Panc1 (cell line): ENCODE measurements around the gene USH1C. TPM values are rescaled to one million over a fixed set of nuclear protein-coding genes. Genes with fewer than 3 reads are reported as not detected.

Source experiments
- ATAC-seq: fragments of 200-7000 bp; cut with Tn5 transposase; 2 replicates; pipeline ENCODE4 v1.9.1; 2020; ENCODE audit warnings: mild to moderate bottlenecking, moderate library complexity
- BruUV-seq: library from RNA; stranded (reverse); fragments of 400-500 nt; replicated peaks from 2 replicates; lab custom pipeline; 2021; lab: Mats Ljungman, UMichigan
- CTCF ChIA-PET: fragments of 300-600 bp; sonication (Branson Sonifier 250); formaldehyde crosslinking; loops from one replicate; lab custom pipeline; 2022; ENCODE audit warnings: antibody characterized with exemption; lab: Charles Lee
- POLR2A ChIA-PET: fragments of 300-600 bp; sonication (Branson Sonifier 250); formaldehyde crosslinking; loops from one replicate; lab custom pipeline; 2022; ENCODE audit warnings: antibody characterized with exemption; lab: Charles Lee
- DNase-seq: peaks from one replicate; pipeline ENCODE4 v3.0.0-alpha.2; 2010; ENCODE audit warnings: low read depth, low spot score
- H3K27ac ChIP-seq: 2 replicates; pipeline ENCODE4 v1.5.1; 2011; ENCODE audit warnings: mild to moderate bottlenecking, low read length, inconsistent platforms
- H3K27me3 ChIP-seq: fragments of 200-500 bp; sonication (Bioruptor generic); 2 replicates; pipeline ENCODE4 v1.6.0; 2014; ENCODE audit warnings: low read length, inconsistent platforms; ENCODE audit not compliant: control insufficient read depth, insufficient read depth
- H3K36me3 ChIP-seq: fragments of 200-500 bp; sonication (Bioruptor generic); 2 replicates; pipeline ENCODE4 v1.5.1; 2014; ENCODE audit warnings: inconsistent platforms, mild to moderate bottlenecking, low read length, moderate library complexity; ENCODE audit not compliant: control insufficient read depth, insufficient read depth
- H3K4me1 ChIP-seq: 2 replicates; pipeline ENCODE4 v1.5.1; 2011; ENCODE audit warnings: inconsistent platforms, mild to moderate bottlenecking, low read length, moderate library complexity; ENCODE audit not compliant: control insufficient read depth, insufficient read depth
- H3K4me3 ChIP-seq, 2 experiments: 2 replicates each; pipeline ENCODE4 v1.5.1; 2011 to 2012; ENCODE audit warnings: low read depth in 2 of 2, low read length in 2 of 2, mild to moderate bottlenecking in 2 of 2, inconsistent platforms in 1 of 2, moderate library complexity in 1 of 2
- H3K9me3 ChIP-seq: fragments of 200-500 bp; sonication (Bioruptor generic); 2 replicates; pipeline ENCODE4 v1.5.1; 2014; ENCODE audit warnings: low read depth, mild to moderate bottlenecking, inconsistent platforms, low read length, moderate library complexity; ENCODE audit not compliant: control insufficient read depth, insufficient read depth
- CTCF ChIP-seq: fragments of 450-650 bp; IDR thresholded peaks from 2 replicates; pipeline ENCODE4 v1.5.1; 2017; ENCODE audit warnings: mild to moderate bottlenecking
- POLR2AphosphoS5 ChIP-seq: IDR thresholded peaks from 2 replicates; pipeline ENCODE4 v1.6.1; 2012; ENCODE audit warnings: mild to moderate bottlenecking, low read depth, low read length, moderate library complexity
- REST ChIP-seq, 2 experiments: IDR thresholded peaks; 2 replicates each; pipeline ENCODE4 v1.6.1; 2011 to 2012; ENCODE audit warnings: low read depth in 2 of 2, control low read depth in 1 of 2, low read length in 1 of 2, mild to moderate bottlenecking in 1 of 2, moderate library complexity in 1 of 2; ENCODE audit not compliant: insufficient read depth in 1 of 2
- SIN3A ChIP-seq: IDR thresholded peaks from 2 replicates; pipeline ENCODE4 v1.6.1; 2012; ENCODE audit warnings: low read depth, mild to moderate bottlenecking, low read length, moderate library complexity, borderline replicate concordance; ENCODE audit not compliant: insufficient read depth
- TCF7L2 ChIP-seq: IDR thresholded peaks from 2 replicates; pipeline ENCODE4 v1.6.1; 2011; ENCODE audit warnings: mild to moderate bottlenecking, low read depth, low read length, inconsistent platforms
- in situ Hi-C: cut with HindIII; loops from 2 replicates; pipeline ENCODE4 v1.10.0; 2016; ENCODE audit warnings: low sequenced_read_pairs, low pct_unique_long_range_greater_than_20kb
- intact Hi-C: fragments of 100-400 bp; cut with micrococcal nuclease; formaldehyde crosslinking; loops from one replicate; pipeline ENCODE4 v1.10.0; 2022; ENCODE audit not compliant: unreplicated experiment
- total RNA-seq: library from RNA; stranded (reverse); gene quantifications from one replicate; pipeline ENCODE4 v1.2.1, GENCODE V29; 2021; ENCODE audit not compliant: unreplicated experiment

USH1C gene
- total RNA-seq, 1 experiment from 2014 or later, result not detected

GRCh38 chr11:17538054-17538453 lies 6.2 kb downstream of the USH1C start:
- in situ Hi-C loops, result no loop called here
- TF ChIP-seq TCF7L2, result no peak
- TF ChIP-seq POLR2AphosphoS5, result no peak
- no peak for TF ChIP-seq REST (IDR thresholded peaks at IDR 0.05; ENCODE audit: insufficient read depth in 1 of 2, low read depth in 2 of 2, low read length in 1 of 2)
- TF ChIP-seq SIN3A, result no peak
- TF ChIP-seq CTCF, result no peak
- no peak for ATAC-seq
- no peak for DNase-seq
- H3K9me3 ChIP-seq, result no peaks in the 10 kb centered on the region
- H3K36me3 ChIP-seq, result no peaks in the 10 kb centered on the region
- no peak overlapping the region for H3K4me3 ChIP-seq
- CTCF ChIA-PET, result no interaction called here
- H3K27me3 ChIP-seq, result peaks cover 3% of the 10 kb centered on the region
- no TSS peak for BruUV-seq
- no peak overlapping the region for H3K27ac ChIP-seq
- POLR2A ChIA-PET, result no interaction called here
- no peaks in the 10 kb centered on the region for H3K4me1 ChIP-seq
- intact Hi-C loops, result no loop called here

GRCh38 chr11:17537261-17537660 lies 7.0 kb downstream of the USH1C start:
- TF ChIP-seq TCF7L2 (no peak), CTCF (no peak), SIN3A (no peak), POLR2AphosphoS5 (no peak), REST (IDR thresholded peaks at IDR 0.05; ENCODE audit: insufficient read depth in 1 of 2, low read depth in 2 of 2, low read length in 1 of 2) (no peak)
- in situ Hi-C loops (no loop called here), intact Hi-C loops (no loop called here)
- no TSS peak for BruUV-seq
- no peak overlapping the region for H3K4me3 ChIP-seq
- H3K36me3 ChIP-seq, result no peaks in the 10 kb centered on the region
- no peaks in the 10 kb centered on the region for H3K9me3 ChIP-seq
- H3K27me3 ChIP-seq, result peaks cover 3% of the 10 kb centered on the region
- ATAC-seq, result no peak
- H3K4me1 ChIP-seq, result no peaks in the 10 kb centered on the region
- no peak for DNase-seq
- CTCF ChIA-PET, result no interaction called here
- POLR2A ChIA-PET, result no interaction called here
- H3K27ac ChIP-seq, result no peak overlapping the region
